Liver (tissue), 9 donors: Measurements from ENCODE around the gene ARHGEF33. TPM values are rescaled to one million over a fixed set of nuclear protein-coding genes. Genes with fewer than 3 reads are reported as not detected.

Experiments
- DNase-seq: peaks from one replicate; pipeline ENCODE4 v3.0.0-alpha.2; 2017; ENCODE audit warnings: low spot score
- H3K27ac ChIP-seq, 2 donors: one replicate each; pipeline ENCODE4 v1.7.0; 2013; ENCODE audit warnings: inconsistent platforms in 2 of 2, low read length in 2 of 2, control low read depth in 1 of 2, low read depth in 1 of 2, mild to moderate bottlenecking in 1 of 2
- H3K27me3 ChIP-seq, 4 donors: one replicate each; pipeline versions ENCODE4 v1.6.1 to v1.7.0; 2013; ENCODE audit warnings: low read length in 3 of 4, inconsistent platforms in 1 of 4, mild to moderate bottlenecking in 1 of 4, moderate library complexity in 1 of 4; ENCODE audit not compliant: control insufficient read depth in 4 of 4, insufficient read depth in 4 of 4
- H3K36me3 ChIP-seq, 4 donors: one replicate each; pipeline versions ENCODE4 v1.6.1 to v1.7.0; 2013; ENCODE audit warnings: low read length in 3 of 4, mild to moderate bottlenecking in 3 of 4, low read depth in 1 of 4, moderate library complexity in 1 of 4; ENCODE audit not compliant: control insufficient read depth in 4 of 4, insufficient read depth in 3 of 4
- H3K4me1 ChIP-seq, 4 donors: one replicate each; pipeline versions ENCODE4 v1.6.1 to v1.7.0; 2013; ENCODE audit warnings: low read length in 3 of 4, mild to moderate bottlenecking in 3 of 4, moderate library complexity in 1 of 4; ENCODE audit not compliant: control insufficient read depth in 4 of 4, insufficient read depth in 4 of 4
- H3K4me3 ChIP-seq, 3 donors: one replicate each; pipeline versions ENCODE4 v1.6.1 to v1.7.0; 2013; ENCODE audit warnings: low read length in 3 of 3, control low read depth in 1 of 3, low read depth in 1 of 3, mild to moderate bottlenecking in 1 of 3
- H3K9ac ChIP-seq, 2 donors: one replicate each; pipeline ENCODE4 v1.7.0; 2013; ENCODE audit warnings: low read length in 2 of 2, mild to moderate bottlenecking in 2 of 2, moderate library complexity in 2 of 2, control low read depth in 1 of 2, low read depth in 1 of 2
- H3K9me3 ChIP-seq, 4 donors: one replicate each; pipeline versions ENCODE4 v1.6.1 to v1.7.0; 2013; ENCODE audit warnings: low read length in 3 of 4; ENCODE audit not compliant: control insufficient read depth in 4 of 4
- CTCF ChIP-seq: fragments of 150-350 bp; IDR thresholded peaks from 2 replicates; pipeline ENCODE4 v1.5.1; 2017; ENCODE audit warnings: improper control_type of control experiment, low read depth, low read length; ENCODE audit not compliant: missing input control
- EGR1 ChIP-seq, 2 donors: IDR thresholded peaks; 2 replicates each; pipeline ENCODE4 v1.6.1; 2016 to 2018; ENCODE audit warnings: antibody characterized with exemption in 2 of 2, low read depth in 2 of 2
- GABPA ChIP-seq, 2 donors: IDR thresholded peaks in 1 of 2; conservative IDR thresholded peaks in 1 of 2; 2 replicates each; pipeline ENCODE4 v1.6.1; 2016; ENCODE audit warnings: antibody characterized with exemption in 2 of 2, mild to moderate bottlenecking in 1 of 2, moderate library complexity in 1 of 2
- HNF4A ChIP-seq, 2 donors: conservative IDR thresholded peaks; 2 replicates each; pipeline ENCODE4 v1.6.1; 2016; ENCODE audit warnings: antibody characterized with exemption in 2 of 2, mild to moderate bottlenecking in 2 of 2
- HNF4G ChIP-seq: IDR thresholded peaks from 2 replicates; pipeline ENCODE4 v1.6.1; 2016; ENCODE audit warnings: antibody characterized with exemption
- JUND ChIP-seq, 2 donors: IDR thresholded peaks; 2 replicates each; pipeline ENCODE4 v1.6.1; 2016; ENCODE audit warnings: antibody characterized with exemption in 2 of 2
- MAX ChIP-seq: IDR thresholded peaks from 2 replicates; pipeline ENCODE4 v1.6.1; 2016; ENCODE audit warnings: antibody characterized with exemption
- NR2F2 ChIP-seq: IDR thresholded peaks from 2 replicates; pipeline ENCODE4 v1.6.1; 2016; ENCODE audit warnings: antibody characterized with exemption
- REST ChIP-seq: IDR thresholded peaks from 2 replicates; pipeline ENCODE4 v1.6.1; 2016; ENCODE audit warnings: antibody characterized with exemption, mild to moderate bottlenecking
- RXRA ChIP-seq, 2 donors: IDR thresholded peaks; 2 replicates each; pipeline ENCODE4 v1.6.1; 2017 to 2018; ENCODE audit warnings: antibody characterized with exemption in 2 of 2, mild to moderate bottlenecking in 1 of 2
- SP1 ChIP-seq: IDR thresholded peaks from 2 replicates; pipeline ENCODE4 v1.6.1; 2018; ENCODE audit warnings: antibody characterized with exemption, mild to moderate bottlenecking
- TAF1 ChIP-seq: conservative IDR thresholded peaks from 2 replicates; pipeline ENCODE4 v1.6.1; 2016; ENCODE audit warnings: antibody characterized with exemption, mild to moderate bottlenecking
- YY1 ChIP-seq: IDR thresholded peaks from 2 replicates; pipeline ENCODE4 v1.6.1; 2016; ENCODE audit warnings: antibody characterized with exemption, mild to moderate bottlenecking
- ZBTB33 ChIP-seq: IDR thresholded peaks from 2 replicates; pipeline ENCODE4 v1.6.1; 2016; ENCODE audit warnings: antibody characterized with exemption
- WGBS: extraction: QIAGEN DNeasy Blood & Tissue Kit; methylation state at CpG from one replicate; pipeline ENCODE4 v1.1.7; 2013; 5-methylcytosine and 5-hydroxymethylcytosine counted together
- polyA plus RNA-seq, 2 donors: library from polyadenylated mRNA; stranded (reverse) in 1 of 2; unstranded in 1 of 2; fragments of 200-250 nt in 1 of 2; fragments of >200 nt in 1 of 2; fragmentation: Nextera tagmentation in 1 of 2; extraction: Ambion mirVana in 1 of 2; gene quantifications; one replicate each; pipeline versions ENCODE4 v1.2.1 to v1.2.3, GENCODE V29; 2013 to 2015
- total RNA-seq, 2 donors: library from RNA; depleted of rRNA; stranded (reverse); fragments of >200 nt; gene quantifications; one replicate each; pipeline ENCODE4 v1.2.3, GENCODE V29; 2014
- donor health status: healthy.
- donor health status: healthy.
- donor health status: healthy.
- donor health status: healthy.
- donor health status: healthy.

Gene ARHGEF33
- total and polyA plus RNA-seq, 4 donors = 0.05 to 0.33 (median 0.08) TPM; not detected in 1

GRCh38 chr2:38925982-38926381, 36.3 kb downstream of the ARHGEF33 start (continued):
- TF ChIP-seq CTCF = no peak
- TF ChIP-seq RXRA (IDR thresholded peaks at IDR 0.05) = no peak

- no peaks in the 10 kb centered on the region for H3K27me3 ChIP-seq
- no peaks in the 10 kb centered on the region for H3K4me1 ChIP-seq
- no peaks in the 10 kb centered on the region for H3K9me3 ChIP-seq
- DNase-seq = no peak
- H3K36me3 ChIP-seq = no peaks in the 10 kb centered on the region
- no peak overlapping the region for H3K9ac ChIP-seq
- H3K4me3 ChIP-seq = no peak overlapping the region
- WGBS = 87% methylated on average over 2 of the region's 2 CpGs
- no peak for TF ChIP-seq YY1
- no peak for TF ChIP-seq NR2F2
- TF ChIP-seq SP1 = no peak
- no peak for TF ChIP-seq GABPA (IDR thresholded peaks at IDR 0.05 in 1 of 2, conservative IDR thresholded peaks at IDR 0.05 in 1 of 2)
- no peak overlapping the region for H3K27ac ChIP-seq
These were observed 40.9 kb downstream of the ARHGEF33 start for GRCh38 chr2:38930600-38930999.

GRCh38 chr2:38932586-38932985, 42.9 kb downstream of the ARHGEF33 start:
- no peak overlapping the region for H3K27ac ChIP-seq
- H3K9me3 ChIP-seq = no peaks in the 10 kb centered on the region
- H3K4me3 ChIP-seq = no peak overlapping the region
- no peaks in the 10 kb centered on the region for H3K4me1 ChIP-seq
- TF ChIP-seq YY1 (no peak), JUND (IDR thresholded peaks at IDR 0.05) (no peak), REST (no peak), HNF4A (conservative IDR thresholded peaks at IDR 0.05) (no peak), MAX (no peak), HNF4G (no peak)
- H3K9ac ChIP-seq = no peak overlapping the region
- no peak for DNase-seq
- H3K27me3 ChIP-seq = no peaks in the 10 kb centered on the region
- H3K36me3 ChIP-seq = no peaks in the 10 kb centered on the region
- 60% methylated on average over 1 of the region's 1 CpG for WGBS

GRCh38 chr2:38933653-38934052, 44.0 kb downstream of the ARHGEF33 start:
- H3K4me1 ChIP-seq = no peaks in the 10 kb centered on the region
- WGBS = 92% methylated on average over 3 of the region's 3 CpGs

More at GRCh38 chr2:38933653-38934052, 44.0 kb downstream of the ARHGEF33 start:
- Histone ChIP-seq H3K4me3 (no peak overlapping the region), H3K9me3 (no peaks in the 10 kb centered on the region), H3K27ac (no peak overlapping the region), H3K36me3 (no peaks in the 10 kb centered on the region), H3K27me3 (no peaks in the 10 kb centered on the region), H3K9ac (no peak overlapping the region)
- no peak for DNase-seq
- TF ChIP-seq NR2F2 = no peak
- TF ChIP-seq MAX = no peak
- no peak for TF ChIP-seq REST
- TF ChIP-seq GABPA (IDR thresholded peaks at IDR 0.05 in 1 of 2, conservative IDR thresholded peaks at IDR 0.05 in 1 of 2) = no peak
- TF ChIP-seq TAF1 = no peak
- no peak for TF ChIP-seq JUND (IDR thresholded peaks at IDR 0.05)
- TF ChIP-seq HNF4G = no peak
- no peak for TF ChIP-seq EGR1 (IDR thresholded peaks at IDR 0.05; ENCODE audit: low read depth in 2 of 2)
- no peak for TF ChIP-seq ZBTB33
